Naive thymus-derived CD8-positive, alpha-beta T cell (primary cell): ENCODE data around the gene POU2F3. TPM values are rescaled to one million over a fixed set of nuclear protein-coding genes. Genes with fewer than 3 reads are reported as not detected.
"Not testable (repeated sequence)": the region's sequence is repeated elsewhere in the genome, so short reads cannot be mapped to it uniquely, and the experiment has no call there.

Source experiments
- ATAC-seq, 2 donors: fragments of 150-1000 bp; cut with Tn5 transposase in 1 of 2; sonication (Bioruptor Pico), chemical (Tn5 transposase) in 1 of 2; 1 replicate in 1 of 2; 2 replicates in 1 of 2; pipeline ENCODE4 v1.10.0; 2021; ENCODE audit warnings: mild to moderate bottlenecking in 2 of 2, moderate library complexity in 2 of 2
- POLR2A ChIA-PET: fragments of 350-600 bp; sonication (Branson Sonifier 250); formaldehyde crosslinking; loops from one replicate; lab custom pipeline; 2021; ENCODE audit warnings: antibody characterized with exemption; lab: Charles Lee
- DNase-seq, 10 donors: peaks; one replicate each; pipeline versions ENCODE4 v3.0.0 to v3.0.0-alpha.2; 2020 to 2022
- H3K27ac Mint-ChIP-seq, 10 donors: one replicate each; pipeline ENCODE4 v1.8.0; 2020 to 2022; ENCODE audit warnings: mild to moderate bottlenecking in 10 of 10, mixed read lengths in 10 of 10, moderate library complexity in 4 of 10, inconsistent platforms in 1 of 10
- H3K27me3 Mint-ChIP-seq, 5 donors: one replicate each; pipeline ENCODE4 v1.8.0; 2021 to 2022; ENCODE audit warnings: mixed read lengths in 5 of 5
- H3K36me3 Mint-ChIP-seq, 3 donors: one replicate each; pipeline ENCODE4 v1.8.0; 2020 to 2022; ENCODE audit warnings: mixed read lengths in 3 of 3, mild to moderate bottlenecking in 2 of 3, inconsistent platforms in 1 of 3
- H3K4me1 Mint-ChIP-seq, 4 donors: one replicate each; pipeline ENCODE4 v1.8.0; 2021 to 2022; ENCODE audit warnings: mixed read lengths in 4 of 4
- H3K4me3 Mint-ChIP-seq, 10 donors: one replicate each; pipeline ENCODE4 v1.8.0; 2020 to 2022; ENCODE audit warnings: mild to moderate bottlenecking in 10 of 10, mixed read lengths in 10 of 10, moderate library complexity in 6 of 10, inconsistent platforms in 1 of 10
- H3K9me3 Mint-ChIP-seq, 9 donors: one replicate each; pipeline ENCODE4 v1.8.0; 2020 to 2022; ENCODE audit warnings: mixed read lengths in 9 of 9, mild to moderate bottlenecking in 3 of 9, inconsistent platforms in 1 of 9, moderate library complexity in 1 of 9
- polyA plus RNA-seq, 3 donors: library from polyadenylated mRNA; unstranded; fragments of 300-500 nt; fragmentation: Illumina TruSeq; gene quantifications; one replicate each; pipeline ENCODE4 v1.2.3, GENCODE V29; 2021
- total RNA-seq, 8 experiments: library from RNA in 2 of 8; stranded (reverse) in 2 of 8; gene quantifications; one replicate each; pipeline ENCODE4 v1.2.3 and lab custom pipeline; 2021 to 2026

Gene POU2F3
- total and polyA plus RNA-seq, 5 experiments from 2014 or later: 0.11 TPM; not detected in 4

- H3K9me3 Mint-ChIP-seq: no peaks in the 10 kb centered on the region
- no peaks in the 10 kb centered on the region for H3K4me1 Mint-ChIP-seq
- DNase-seq: no peak
- no peak overlapping the region for H3K27ac Mint-ChIP-seq
- no peaks in the 10 kb centered on the region for H3K36me3 Mint-ChIP-seq
- peaks cover 15 to 49% (median 46%) of the 10 kb centered on the region in 5 donors for H3K27me3 Mint-ChIP-seq
- no peak overlapping the region for H3K4me3 Mint-ChIP-seq
- no peak for ATAC-seq
- POLR2A ChIA-PET: no interaction called here
Observed at GRCh38 chr11:120268686-120269085, 28.7 kb downstream of the POU2F3 start.

GRCh38 chr11:120270386-120270785 is 30.4 kb downstream of the POU2F3 start:
- Mint-ChIP-seq H3K4me1 (peaks cover 0 to 2% (median 0%) of the 10 kb centered on the region in 4 donors), H3K27me3 (peaks cover 15 to 63% (median 48%) of the 10 kb centered on the region in 5 donors), H3K36me3 (no peaks in the 10 kb centered on the region), H3K9me3 (no peaks in the 10 kb centered on the region), H3K4me3 (no peak overlapping the region), H3K27ac (no peak overlapping the region)
- ATAC-seq (no peak), DNase-seq (no peak)
- POLR2A ChIA-PET: no interaction called here

GRCh38 chr11:120271672-120272071 is 31.7 kb downstream of the POU2F3 start:
- peaks cover 0 to 2% (median 0%) of the 10 kb centered on the region in 4 donors for H3K4me1 Mint-ChIP-seq
- H3K27me3 Mint-ChIP-seq: peaks cover 10 to 51% (median 35%) of the 10 kb centered on the region in 5 donors
- H3K27ac Mint-ChIP-seq: no peak overlapping the region
- POLR2A ChIA-PET: no interaction called here
- H3K9me3 Mint-ChIP-seq: no peaks in the 10 kb centered on the region
- ATAC-seq (no peak), DNase-seq (no peak)
- no peak overlapping the region for H3K4me3 Mint-ChIP-seq
- no peaks in the 10 kb centered on the region for H3K36me3 Mint-ChIP-seq

GRCh38 chr11:120272303-120272702 is 32.4 kb downstream of the POU2F3 start:
- POLR2A ChIA-PET: no interaction called here
- H3K36me3 Mint-ChIP-seq: no peaks in the 10 kb centered on the region
- H3K4me3 Mint-ChIP-seq: no peak overlapping the region
- DNase-seq (no peak), ATAC-seq (no peak)
- H3K27ac Mint-ChIP-seq: no peak overlapping the region
- H3K9me3 Mint-ChIP-seq: no peaks in the 10 kb centered on the region
- peaks cover 0 to 2% (median 0%) of the 10 kb centered on the region in 4 donors for H3K4me1 Mint-ChIP-seq
- peaks cover 7 to 44% (median 28%) of the 10 kb centered on the region in 5 donors for H3K27me3 Mint-ChIP-seq

GRCh38 chr11:120273432-120273831 is 33.5 kb downstream of the POU2F3 start:
- Mint-ChIP-seq H3K9me3 (no peaks in the 10 kb centered on the region), H3K4me1 (peaks cover 0 to 2% (median 0%) of the 10 kb centered on the region in 4 donors), H3K36me3 (no peaks in the 10 kb centered on the region), H3K4me3 (no peak overlapping the region), H3K27ac (no peak overlapping the region), H3K27me3 (peaks cover 4 to 39% (median 26%) of the 10 kb centered on the region in 5 donors)
- DNase-seq (no peak), ATAC-seq (no peak)
- POLR2A ChIA-PET: no interaction called here

GRCh38 chr11:120273956-120274355 is 34.0 kb downstream of the POU2F3 start:
- ATAC-seq, H3K4me3 Mint-ChIP-seq, POLR2A ChIA-PET, H3K27ac Mint-ChIP-seq, DNase-seq, H3K4me1 Mint-ChIP-seq, H3K36me3 Mint-ChIP-seq, H3K9me3 Mint-ChIP-seq: not testable (repeated sequence)
- H3K27me3 Mint-ChIP-seq: peaks cover 4 to 39% (median 23%) of the 10 kb centered on the region in 5 donors

- Mint-ChIP-seq H3K36me3 (no peaks in the 10 kb centered on the region), H3K4me3 (no peak overlapping the region), H3K4me1 (peaks cover 0 to 2% (median 0%) of the 10 kb centered on the region in 4 donors), H3K9me3 (no peaks in the 10 kb centered on the region), H3K27me3 (peaks cover 2 to 12% (median 9%) of the 10 kb centered on the region in 5 donors), H3K27ac (peak overlapping the region in 1 of 10 donors; percentile 36)
- ATAC-seq: no peak
- DNase-seq: no peak
- POLR2A ChIA-PET: no interaction called here
Observed at GRCh38 chr11:120279502-120279901, 39.6 kb downstream of the POU2F3 start.

GRCh38 chr11:120280600-120281051 is 40.7 kb downstream of the POU2F3 start:
- peaks cover 0 to 7% (median 2%) of the 10 kb centered on the region in 5 donors for H3K27me3 Mint-ChIP-seq
- DNase-seq: no peak
- peak overlapping the region in 1 of 10 donors; percentile 38 for H3K27ac Mint-ChIP-seq
- no peak overlapping the region for H3K4me3 Mint-ChIP-seq
- no peaks in the 10 kb centered on the region for H3K9me3 Mint-ChIP-seq
- POLR2A ChIA-PET: no interaction called here
- no peak for ATAC-seq
- no peaks in the 10 kb centered on the region for H3K4me1 Mint-ChIP-seq
- no peaks in the 10 kb centered on the region for H3K36me3 Mint-ChIP-seq

GRCh38 chr11:120281143-120281795 is 41.3 kb downstream of the POU2F3 start:
- Mint-ChIP-seq H3K27me3 (peaks cover 0 to 7% (median 2%) of the 10 kb centered on the region in 5 donors), H3K27ac (no peak overlapping the region), H3K4me1 (no peaks in the 10 kb centered on the region), H3K9me3 (no peaks in the 10 kb centered on the region), H3K4me3 (no peak overlapping the region), H3K36me3 (no peaks in the 10 kb centered on the region)
- ATAC-seq (no peak), DNase-seq (no peak)
- POLR2A ChIA-PET: no interaction called here

- Mint-ChIP-seq H3K9me3 (no peaks in the 10 kb centered on the region), H3K27me3 (peaks cover 2 to 11% (median 7%) of the 10 kb centered on the region in 5 donors), H3K4me1 (no peaks in the 10 kb centered on the region), H3K36me3 (no peaks in the 10 kb centered on the region), H3K4me3 (no peak overlapping the region), H3K27ac (no peak overlapping the region)
- DNase-seq (no peak), ATAC-seq (no peak)
- POLR2A ChIA-PET: no interaction called here
Observed at GRCh38 chr11:120283124-120283523, 43.2 kb downstream of the POU2F3 start.

- H3K4me1 Mint-ChIP-seq: no peaks in the 10 kb centered on the region
- peaks cover 2 to 13% (median 8%) of the 10 kb centered on the region in 5 donors for H3K27me3 Mint-ChIP-seq
- DNase-seq (no peak), ATAC-seq (no peak)
- no peaks in the 10 kb centered on the region for H3K36me3 Mint-ChIP-seq
- no peak overlapping the region for H3K4me3 Mint-ChIP-seq
- no peaks in the 10 kb centered on the region for H3K9me3 Mint-ChIP-seq
- POLR2A ChIA-PET: no interaction called here
- no peak overlapping the region for H3K27ac Mint-ChIP-seq
Observed at GRCh38 chr11:120284272-120284671, 44.3 kb downstream of the POU2F3 start.

- ATAC-seq (no peak), DNase-seq (no peak)
- POLR2A ChIA-PET: no interaction called here
- peaks cover 2 to 16% (median 11%) of the 10 kb centered on the region in 5 donors for H3K27me3 Mint-ChIP-seq
- H3K27ac Mint-ChIP-seq: no peak overlapping the region
- no peak overlapping the region for H3K4me3 Mint-ChIP-seq
- no peaks in the 10 kb centered on the region for H3K9me3 Mint-ChIP-seq
- no peaks in the 10 kb centered on the region for H3K4me1 Mint-ChIP-seq
- H3K36me3 Mint-ChIP-seq: no peaks in the 10 kb centered on the region
Observed at GRCh38 chr11:120285256-120285655, 45.3 kb downstream of the POU2F3 start.

- ATAC-seq (no peak), DNase-seq (no peak)
- POLR2A ChIA-PET: no interaction called here
- no peaks in the 10 kb centered on the region for H3K4me1 Mint-ChIP-seq
- H3K36me3 Mint-ChIP-seq: no peaks in the 10 kb centered on the region
- peaks cover 2 to 18% (median 15%) of the 10 kb centered on the region in 5 donors for H3K27me3 Mint-ChIP-seq
- H3K4me3 Mint-ChIP-seq: no peak overlapping the region
- H3K27ac Mint-ChIP-seq: no peak overlapping the region
- H3K9me3 Mint-ChIP-seq: no peaks in the 10 kb centered on the region
Observed at GRCh38 chr11:120288021-120288420, 48.1 kb downstream of the POU2F3 start.

- POLR2A ChIA-PET: no interaction called here
- Mint-ChIP-seq H3K4me3 (peak overlapping the region in 1 of 10 donors; percentile 75), H3K4me1 (no peaks in the 10 kb centered on the region), H3K27me3 (peaks cover 4 to 27% (median 24%) of the 10 kb centered on the region in 5 donors), H3K9me3 (no peaks in the 10 kb centered on the region), H3K36me3 (no peaks in the 10 kb centered on the region), H3K27ac (no peak overlapping the region)
- ATAC-seq (no peak), DNase-seq (no peak)
Observed at GRCh38 chr11:120289426-120289825, 49.5 kb downstream of the POU2F3 start.
